ENCODE results near the gene GRN.

GRN gene

GRCh38 chr17:44397479-44398440 lies 52.7 kb downstream of the GRN start:
- no peak for TF ChIP-seq CTCF (conservative IDR thresholded peaks at IDR 0.05)
- no peak overlapping the region for H3K27ac ChIP-seq

DNA sequence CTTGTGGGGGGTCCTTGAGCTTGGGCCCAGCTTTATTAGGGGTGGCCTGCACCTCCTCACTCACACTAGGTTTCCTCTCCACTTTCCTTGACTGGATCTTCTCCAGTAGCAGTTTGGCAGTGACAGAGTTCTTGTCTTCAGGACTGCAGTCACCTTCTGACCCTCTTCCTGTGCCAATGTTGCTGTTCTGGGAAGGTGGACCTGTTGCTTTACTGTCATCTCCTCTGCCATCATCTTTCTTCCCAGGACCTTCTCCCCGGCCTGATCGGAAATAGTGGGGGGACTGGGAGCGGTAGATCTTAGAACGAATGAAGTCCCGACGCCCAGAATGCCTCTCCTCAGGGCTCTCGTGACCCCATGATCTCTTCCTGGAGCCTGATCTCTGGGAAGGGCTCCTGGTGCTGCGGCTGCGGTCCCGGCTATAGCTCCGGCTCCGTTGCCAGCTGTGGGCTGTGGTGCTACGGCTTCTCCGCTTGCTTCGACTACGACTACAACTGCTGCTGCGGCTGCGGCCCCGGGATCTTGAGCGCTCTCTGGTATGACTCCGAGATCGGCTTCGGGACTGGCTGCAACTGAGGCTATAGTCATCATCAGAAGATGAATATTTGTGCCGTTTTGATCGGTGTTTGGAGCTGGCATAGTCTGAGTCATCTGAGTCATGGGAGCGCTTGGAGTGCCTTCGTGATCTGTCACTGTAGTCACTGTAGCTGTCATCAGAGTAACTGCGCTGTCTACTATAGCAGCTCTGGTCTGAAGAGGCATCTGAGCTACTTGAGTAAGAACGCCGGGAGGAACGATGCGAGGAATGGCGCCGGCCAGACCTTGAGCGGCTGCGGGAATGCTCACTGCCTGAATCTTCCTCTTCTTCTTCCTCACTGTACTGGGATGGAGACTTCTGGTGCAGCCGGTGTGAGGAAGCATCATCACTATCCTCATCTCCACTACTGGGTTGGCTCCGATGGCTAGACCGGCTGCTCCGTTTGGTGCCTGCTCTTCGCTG lies 53.9 kb downstream of the GRN start:
- no peak overlapping the region for H3K27ac ChIP-seq
- TF ChIP-seq CTCF (conservative IDR thresholded peaks at IDR 0.05), result no peak

- H3K27ac ChIP-seq, result no peak overlapping the region
- TF ChIP-seq CTCF (conservative IDR thresholded peaks at IDR 0.05), result peak; percentile 78
Measured at GRCh38 chr17:44400226-44400847, 55.2 kb downstream of the GRN start.

Measured in VCaP (cell line).